SK-N-SH (cell line): ENCODE results near the gene TRPM3. TPM values are rescaled to one million over a fixed set of nuclear protein-coding genes. Genes with fewer than 3 reads are reported as not detected.

Source experiments
- CTCF ChIA-PET: fragments of 300-600, 350-600 bp; formaldehyde crosslinking; extraction: SDS; loops from one replicate; lab custom pipeline; 2021; lab: Yijun Ruan, JAX
- POLR2A ChIA-PET: fragments of 350-600 bp; sonication (Branson Sonifier 250); formaldehyde crosslinking; extraction: SDS; loops from one replicate; lab custom pipeline; 2020; ENCODE audit warnings: antibody characterized with exemption, inconsistent platforms; lab: Yijun Ruan, JAX
- DNase-seq: peaks from one replicate; pipeline ENCODE4 v3.0.0; 2012
- H2AFZ ChIP-seq: fragments of 200-600 bp; sonication (generic); 2 replicates; pipeline ENCODE4 v1.8.1; 2016; ENCODE audit warnings: antibody characterized with exemption, mild to moderate bottlenecking, low read depth
- H3F3A ChIP-seq: fragments of 200-600 bp; sonication (generic); replicated peaks from 2 replicates; pipeline ENCODE3; 2016; ENCODE audit warnings: antibody characterized with exemption, mild to moderate bottlenecking; ENCODE audit not compliant: insufficient read depth
- H3K27ac ChIP-seq, 2 experiments: fragments of 200-500 bp in 1 of 2; fragments of 200-600 bp in 1 of 2; sonication (Bioruptor generic) in 1 of 2; sonication (generic), shearing (Covaris generic) in 1 of 2; 2 replicates each; pipeline versions ENCODE4 v1.5.1 to v1.6.1; 2014 to 2016; ENCODE audit warnings: low read depth in 2 of 2, inconsistent platforms in 1 of 2, low read length in 1 of 2, mild to moderate bottlenecking in 1 of 2, mixed read lengths in 1 of 2
- H3K27me3 ChIP-seq: fragments of 200-600 bp; sonication (generic), shearing (Covaris generic); 2 replicates; pipeline ENCODE4 v1.6.1; 2016; ENCODE audit warnings: mixed run types; ENCODE audit not compliant: insufficient read depth
- H3K36me3 ChIP-seq, 2 experiments: fragments of 200-500 bp in 1 of 2; fragments of 200-600 bp in 1 of 2; sonication (Bioruptor generic) in 1 of 2; sonication (generic) in 1 of 2; replicated peaks in 1 of 2; 2 replicates each; pipeline versions ENCODE3 to v1.5.1; 2014 to 2016; ENCODE audit warnings: low read length in 1 of 2, mild to moderate bottlenecking in 1 of 2; ENCODE audit not compliant: insufficient read depth in 2 of 2, control insufficient read depth in 1 of 2
- H3K4me1 ChIP-seq, 2 experiments: fragments of 200-500 bp in 1 of 2; fragments of 200-600 bp in 1 of 2; sonication (Bioruptor generic) in 1 of 2; sonication (generic), shearing (Covaris generic) in 1 of 2; 2 replicates each; pipeline versions ENCODE4 v1.5.1 to v1.6.1; 2014 to 2016; ENCODE audit warnings: low read depth in 1 of 2, low read length in 1 of 2, mixed run types in 1 of 2; ENCODE audit not compliant: insufficient read depth in 2 of 2, control insufficient read depth in 1 of 2
- H3K4me2 ChIP-seq: fragments of 200-600 bp; sonication (generic), shearing (Covaris generic); 2 replicates; pipeline ENCODE4 v1.6.1; 2017; ENCODE audit warnings: mixed run types
- H3K4me3 ChIP-seq, 2 experiments: fragments of 200-500 bp in 1 of 2; fragments of 200-600 bp in 1 of 2; sonication (Bioruptor generic) in 1 of 2; sonication (generic), shearing (Covaris generic) in 1 of 2; 2 replicates each; pipeline versions ENCODE4 v1.5.1 to v1.8.1; 2014 to 2016; ENCODE audit warnings: low read depth in 2 of 2, inconsistent platforms in 1 of 2, low read length in 1 of 2, mild to moderate bottlenecking in 1 of 2, mixed read lengths in 1 of 2, moderate library complexity in 1 of 2
- H3K79me2 ChIP-seq: fragments of 200-600 bp; sonication (generic); 2 replicates; pipeline ENCODE4 v1.8.1; 2017; ENCODE audit warnings: mild to moderate bottlenecking; ENCODE audit not compliant: insufficient read depth
- H3K9ac ChIP-seq: fragments of 200-600 bp; sonication (generic); 2 replicates; pipeline ENCODE4 v1.6.1; 2017; ENCODE audit warnings: mixed run types
- H3K9me2 ChIP-seq: fragments of 200-600 bp; sonication (generic); 2 replicates; pipeline ENCODE4 v1.6.1; 2017; ENCODE audit warnings: mixed run types
- H3K9me3 ChIP-seq: fragments of 200-600 bp; sonication (generic); 2 replicates; pipeline ENCODE4 v1.6.1; 2017; ENCODE audit warnings: mixed run types, mild to moderate bottlenecking, moderate library complexity
- H4K20me1 ChIP-seq: fragments of 200-600 bp; sonication (generic); 2 replicates; pipeline ENCODE4 v1.6.1; 2017; ENCODE audit warnings: mild to moderate bottlenecking, mixed run types; ENCODE audit not compliant: insufficient read depth
- CHD2 ChIP-seq: fragments of 150-350 bp; IDR thresholded peaks from 2 replicates; pipeline ENCODE4 v1.6.1; 2018; ENCODE audit warnings: low read length; ENCODE audit not compliant: partially characterized antibody
- CTCF ChIP-seq: fragments of 200-600 bp; sonication (generic); IDR thresholded peaks from 2 replicates; pipeline ENCODE4 v1.6.1; 2017; ENCODE audit warnings: antibody characterized with exemption, mild to moderate bottlenecking, moderate library complexity
- EP300 ChIP-seq, 2 experiments: IDR thresholded peaks; 2 replicates each; pipeline versions ENCODE4 v1.4.0 to v1.6.1; 2012; ENCODE audit warnings: borderline replicate concordance in 1 of 2, low read depth in 1 of 2, low read length in 1 of 2
- FOXJ3 ChIP-seq: sonication (generic); formaldehyde crosslinking; IDR thresholded peaks from 2 replicates; pipeline ENCODE4 v1.5.1; 2020; ENCODE audit warnings: mild to moderate bottlenecking, missing genetic modification reagents
- FOXM1 ChIP-seq: IDR thresholded peaks from 2 replicates; pipeline ENCODE4 v1.4.0; 2012; ENCODE audit warnings: low read depth, mild to moderate bottlenecking
- GABPA ChIP-seq: IDR thresholded peaks from 2 replicates; pipeline ENCODE4 v1.4.0; 2012; ENCODE audit warnings: low read depth, mild to moderate bottlenecking
- MEF2A ChIP-seq: IDR thresholded peaks from 2 replicates; pipeline ENCODE4 v1.4.0; 2012; ENCODE audit warnings: low read depth, borderline replicate concordance
- NRF1 ChIP-seq: IDR thresholded peaks from 2 replicates; pipeline ENCODE4 v1.6.1; 2012; ENCODE audit warnings: low read depth, mild to moderate bottlenecking, low read length
- PBX3 ChIP-seq: IDR thresholded peaks from 2 replicates; pipeline ENCODE4; 2012
- POLR2AphosphoS5 ChIP-seq: IDR thresholded peaks from 2 replicates; pipeline ENCODE4 v1.6.1; 2012; ENCODE audit warnings: low read depth, low read length
- RCOR1 ChIP-seq: fragments of 150-350 bp; IDR thresholded peaks from 2 replicates; pipeline ENCODE4 v1.6.1; 2017; ENCODE audit warnings: antibody characterized with exemption, low read length
- RFX5 ChIP-seq: IDR thresholded peaks from 2 replicates; pipeline ENCODE4 v1.6.1; 2012; ENCODE audit warnings: mild to moderate bottlenecking, improper control_type of control experiment, low read length
- RXRA ChIP-seq: IDR thresholded peaks from 2 replicates; pipeline ENCODE4 v1.4.0; 2012; ENCODE audit warnings: low read depth, mild to moderate bottlenecking, borderline replicate concordance
- SIN3A ChIP-seq: IDR thresholded peaks from 2 replicates; pipeline ENCODE4 v1.6.1; 2012; ENCODE audit warnings: low read depth, mild to moderate bottlenecking, low read length, moderate library complexity, borderline replicate concordance
- SMC3 ChIP-seq: IDR thresholded peaks from 2 replicates; pipeline ENCODE4 v1.6.1; 2012; ENCODE audit warnings: low read depth, low read length, improper control_type of control experiment
- TEAD4 ChIP-seq: IDR thresholded peaks from 2 replicates; pipeline ENCODE4 v1.4.0; 2012; ENCODE audit warnings: mild to moderate bottlenecking, borderline replicate concordance; ENCODE audit not compliant: insufficient read depth
- USF1 ChIP-seq: IDR thresholded peaks from 2 replicates; pipeline ENCODE4 v1.4.0; 2012; ENCODE audit warnings: low read depth, borderline replicate concordance
- USF2 ChIP-seq: fragments of 150-350 bp; IDR thresholded peaks from 2 replicates; pipeline ENCODE4 v1.6.1; 2017; ENCODE audit warnings: antibody characterized with exemption, low read length, low read depth, borderline replicate concordance
- WGBS: methylation state at CpG from one replicate; pipeline ENCODE4 v1.1.6; 2017; ENCODE audit warnings: low lambda C conversion rate; 5-methylcytosine and 5-hydroxymethylcytosine counted together
- polyA plus RNA-seq, 3 experiments: library from polyadenylated mRNA; depleted of rRNA; stranded (reverse); fragments of >200 nt; gene quantifications; 2 replicates each; pipeline ENCODE4 v1.2.3, GENCODE V29; 2012

Gene TRPM3
- polyA plus RNA-seq, 1 of the 3 experiments (the other 2 are of a cell fraction), result not detected

- 4% methylated on average over 4 of the region's 4 CpGs for WGBS
- no peaks in the 10 kb centered on the region for H3K9me3 ChIP-seq
- DNase-seq, result no peak
- no peak for TF ChIP-seq MEF2A
- no peak for TF ChIP-seq POLR2AphosphoS5
- no peak for TF ChIP-seq SMC3
- no peak for TF ChIP-seq EP300 (IDR thresholded peaks at IDR 0.05; ENCODE audit: borderline replicate concordance in 1 of 2, low read depth in 1 of 2, low read length in 1 of 2)
- no peak for TF ChIP-seq FOXM1
- TF ChIP-seq TEAD4, result no peak
- no peak for TF ChIP-seq GABPA
- no peak for TF ChIP-seq RXRA
- TF ChIP-seq PBX3, result no peak
- no peak for TF ChIP-seq CTCF
- no peak for TF ChIP-seq SIN3A
- no peak for TF ChIP-seq RCOR1
- no peak for TF ChIP-seq RFX5
- TF ChIP-seq USF1, result no peak
- no peak for TF ChIP-seq NRF1
- no peak for TF ChIP-seq FOXJ3 (CRISPR knock-in tag)
- TF ChIP-seq CHD2, result no peak
- TF ChIP-seq USF2, result no peak
- TF ChIP-seq, all 33 proteins: peak for 0
- H3K79me2 ChIP-seq, result no peaks in the 10 kb centered on the region
- no peaks in the 10 kb centered on the region for H3K27me3 ChIP-seq
- no peaks in the 10 kb centered on the region for H3K36me3 ChIP-seq
- H3K9me2 ChIP-seq, result no peaks in the 10 kb centered on the region
- no peak overlapping the region for H3K27ac ChIP-seq
- no peaks in the 10 kb centered on the region for H3F3A ChIP-seq
- CTCF ChIA-PET, result no interaction called here
- no peaks in the 10 kb centered on the region for H4K20me1 ChIP-seq
- no peak overlapping the region for H2AFZ ChIP-seq
- H3K4me3 ChIP-seq, result no peak overlapping the region
- H3K4me2 ChIP-seq, result no peak overlapping the region
- H3K4me1 ChIP-seq, result no peaks in the 10 kb centered on the region
- POLR2A ChIA-PET, result no interaction called here
- no peak overlapping the region for H3K9ac ChIP-seq
These were observed 26.6 kb downstream of the TRPM3 start for GRCh38 chr9:71094708-71095251.
